ENCODE results near the gene TFAP2A. TPM values are rescaled to one million over a fixed set of nuclear protein-coding genes. Genes with fewer than 3 reads are reported as not detected.

Gene TFAP2A
- total RNA-seq, 1 experiment from 2014 or later: 26.6 TPM

DNA sequence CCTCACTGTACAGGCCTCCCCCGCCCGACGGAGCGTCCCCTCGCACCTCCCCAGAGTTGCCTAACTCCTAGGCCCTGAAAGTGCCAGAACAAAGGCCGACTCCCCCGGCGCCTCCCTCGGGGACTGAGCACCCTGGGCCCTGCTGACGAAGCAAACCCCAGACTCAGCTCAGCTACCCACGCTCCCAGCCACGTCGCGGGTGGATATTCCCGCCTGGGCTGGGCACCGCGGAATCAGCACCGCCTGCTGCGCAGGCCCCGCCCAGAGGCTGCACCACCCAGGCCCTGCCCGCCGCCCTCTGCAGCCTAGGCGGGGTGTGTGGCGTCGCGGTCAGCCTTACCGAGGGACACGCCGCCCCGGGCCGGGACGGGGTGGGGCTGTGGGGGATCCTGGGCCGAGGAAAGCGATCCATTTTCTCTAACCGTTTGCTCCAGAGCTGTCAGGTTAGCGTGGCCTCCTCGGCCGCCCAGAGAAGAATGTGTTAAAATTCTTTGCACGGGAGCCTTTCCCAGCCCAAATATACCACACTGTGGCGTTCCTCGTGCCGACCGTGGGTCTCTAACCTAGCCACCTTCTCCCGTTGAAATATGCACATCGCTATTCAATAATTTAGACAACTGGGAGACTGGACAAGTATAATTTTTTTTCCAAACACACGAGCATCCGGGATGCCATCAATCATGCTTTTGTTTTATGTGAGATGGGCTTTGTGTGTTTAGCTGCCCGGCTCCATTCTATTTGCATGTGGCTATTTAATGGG, 31.4 kb downstream of the TFAP2A start:
- peak; percentile 80 for DNase-seq (ENCODE audit: low read depth)

DNA sequence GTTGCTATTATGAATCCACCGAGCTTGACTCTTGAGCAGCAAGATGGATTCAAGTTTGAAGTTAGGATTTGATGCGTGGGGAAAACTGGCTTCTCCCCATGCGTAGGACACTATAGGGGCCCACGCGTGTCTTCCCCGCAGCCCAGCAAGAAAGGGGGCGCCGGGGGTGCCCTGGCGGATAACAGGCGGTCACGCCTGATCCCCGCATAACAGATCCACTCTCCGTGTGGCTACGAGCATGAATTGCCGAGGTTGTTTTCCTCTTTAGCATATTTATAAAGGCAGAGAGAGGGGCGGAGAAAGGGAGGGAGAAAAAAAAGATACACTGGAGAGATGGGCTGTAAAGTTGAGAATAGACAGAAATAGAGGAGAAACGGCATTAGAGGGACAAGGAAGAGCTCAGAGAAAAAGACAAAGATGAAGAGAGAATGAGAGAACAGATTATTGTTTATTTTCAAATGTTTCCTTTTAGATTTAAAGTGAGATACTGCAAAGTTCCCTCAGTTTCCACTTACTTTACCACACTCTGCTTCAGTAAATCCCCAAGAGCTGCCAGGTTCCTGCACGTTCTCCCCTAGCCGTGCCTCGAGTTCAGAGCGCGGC, 32.0 kb downstream of the TFAP2A start:
- no peak for DNase-seq (ENCODE audit: low read depth)

DNA sequence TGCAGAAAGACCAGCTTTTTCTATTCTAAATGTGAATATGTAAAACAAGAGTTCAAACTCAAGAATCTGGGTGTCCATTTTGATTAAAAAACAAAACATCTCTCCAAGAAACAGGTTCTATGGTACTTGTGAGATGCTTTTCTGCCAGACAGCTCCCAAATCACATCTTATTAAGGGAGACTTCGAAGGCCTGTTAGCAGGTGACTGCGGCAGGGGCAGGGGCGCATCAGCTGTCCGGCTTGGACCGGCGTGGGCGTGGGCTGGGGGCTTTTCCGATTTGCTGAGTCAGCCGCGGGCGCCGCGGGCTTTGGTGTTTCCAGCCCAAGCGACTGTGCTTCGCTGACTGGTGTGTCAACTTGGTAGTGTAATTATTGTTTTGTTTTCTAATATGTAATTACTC, 32.6 kb downstream of the TFAP2A start:
- no peak for DNase-seq (ENCODE audit: low read depth)

DNA sequence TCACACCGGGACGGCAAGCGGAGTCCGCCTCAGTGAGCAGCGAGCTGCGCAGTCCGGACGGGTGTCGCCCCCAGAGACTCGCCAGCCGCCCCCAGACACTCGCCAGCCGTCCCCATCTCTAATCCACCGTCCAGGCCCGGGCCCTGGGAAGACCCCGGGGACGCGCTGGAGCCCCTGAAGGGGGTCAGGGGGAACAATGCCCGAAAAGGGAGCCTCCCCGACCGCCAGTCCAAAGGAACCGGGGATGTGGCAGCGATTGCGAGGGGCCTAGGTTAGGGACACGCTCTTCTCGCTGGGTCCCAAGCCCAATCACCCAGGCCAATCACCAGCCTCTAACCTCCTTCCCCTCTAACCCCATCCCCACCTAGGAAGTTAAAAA, 33.1 kb downstream of the TFAP2A start:
- no peak for DNase-seq (ENCODE audit: low read depth)

DNA sequence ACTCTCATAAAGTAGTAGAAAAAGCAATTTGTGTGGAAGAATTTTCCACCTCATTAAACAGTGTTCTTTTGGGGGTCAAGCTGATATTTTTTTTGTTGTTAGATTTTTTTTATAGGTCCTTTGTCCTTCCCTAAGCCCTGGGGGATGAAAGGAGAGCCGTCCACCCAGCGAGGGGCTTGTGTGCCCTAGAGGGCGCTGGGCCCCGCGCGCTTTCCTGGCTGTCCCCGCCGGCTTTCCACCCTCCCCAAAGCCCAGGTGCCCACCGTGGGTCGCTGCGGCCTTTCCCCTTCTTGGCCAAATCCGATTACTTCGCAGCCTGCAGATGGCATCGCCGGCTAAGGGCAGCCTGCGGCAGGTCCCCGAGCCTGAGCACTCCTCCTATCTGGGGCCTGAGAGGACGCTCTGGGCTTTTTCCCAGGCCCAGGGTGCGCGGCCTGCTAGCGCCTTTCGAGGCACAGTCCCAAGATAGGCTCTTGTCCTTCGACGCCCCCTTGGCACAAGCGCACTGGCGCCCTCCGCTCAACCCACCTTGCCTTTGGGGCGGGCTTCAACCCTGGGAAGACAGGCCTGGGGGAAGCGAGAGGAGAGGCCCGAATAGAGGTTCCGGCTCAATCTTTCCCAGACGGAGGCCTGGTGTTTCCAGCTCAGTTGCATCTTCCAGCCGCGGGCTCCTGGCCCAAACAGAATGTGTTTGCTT, 33.6 kb downstream of the TFAP2A start:
- no peak for DNase-seq (ENCODE audit: low read depth)

DNA sequence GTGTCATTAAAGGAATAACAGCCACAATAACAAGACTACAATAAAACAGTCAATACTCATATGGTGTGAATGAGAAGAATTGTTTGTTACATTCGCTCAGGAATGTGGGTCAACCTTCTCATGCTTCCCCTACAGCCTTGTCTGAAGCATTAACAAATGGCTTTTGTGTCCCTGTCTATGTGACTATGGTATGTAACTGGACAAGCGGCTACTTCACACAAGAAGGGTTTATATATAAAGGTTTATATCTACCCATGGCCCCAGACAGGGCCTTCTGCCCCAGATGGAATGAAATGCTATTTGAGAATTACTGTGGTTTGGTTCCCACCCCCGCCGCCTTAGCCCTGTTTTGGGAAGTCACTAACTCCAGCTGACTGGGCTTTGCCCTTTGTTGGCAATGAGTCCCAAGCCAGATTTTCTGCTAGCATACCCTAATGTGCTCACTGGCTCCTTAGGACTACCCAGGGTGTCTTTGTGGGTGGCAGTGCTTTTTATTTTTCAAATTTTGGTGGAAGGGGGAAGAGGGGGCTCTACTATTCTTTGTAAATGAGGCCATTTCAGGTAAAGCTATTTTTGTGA, 39.4 kb downstream of the TFAP2A start:
- peak; percentile 42 for DNase-seq (ENCODE audit: low read depth)

DNA sequence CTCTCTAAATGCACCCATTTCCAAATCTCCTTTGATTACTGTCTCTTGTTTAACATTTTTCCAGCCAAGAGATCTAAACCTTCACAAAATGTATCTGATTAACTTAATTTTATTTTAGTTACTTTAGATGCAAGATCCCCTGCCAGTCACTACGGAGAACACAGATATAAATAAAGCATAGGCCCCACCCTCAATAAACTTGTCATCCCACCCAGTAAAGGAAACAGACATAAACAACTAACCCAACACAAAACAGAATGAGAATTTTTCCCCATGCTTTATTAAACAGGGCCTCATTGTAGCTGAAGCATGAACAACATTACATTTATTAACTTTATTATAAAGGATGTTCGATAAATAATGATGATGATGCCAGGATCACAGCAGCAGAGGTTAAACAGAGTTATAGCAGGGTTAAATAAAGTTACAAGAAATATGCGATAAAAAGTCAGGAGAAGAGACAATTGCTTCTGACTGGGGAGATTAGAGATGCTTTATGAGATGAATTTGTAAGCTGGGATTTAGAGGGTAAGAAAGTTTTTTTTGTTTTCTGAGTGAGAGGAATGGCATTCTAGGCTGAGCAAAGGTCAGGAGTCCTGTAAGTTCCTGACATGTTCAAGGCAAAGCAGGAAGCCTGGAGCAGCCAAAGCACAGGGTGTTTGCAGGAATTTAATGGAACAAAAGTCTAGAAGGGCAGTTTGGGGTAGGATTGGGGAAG, 41.1 kb downstream of the TFAP2A start:
- DNase-seq (ENCODE audit: low read depth): peak; percentile 81

DNA sequence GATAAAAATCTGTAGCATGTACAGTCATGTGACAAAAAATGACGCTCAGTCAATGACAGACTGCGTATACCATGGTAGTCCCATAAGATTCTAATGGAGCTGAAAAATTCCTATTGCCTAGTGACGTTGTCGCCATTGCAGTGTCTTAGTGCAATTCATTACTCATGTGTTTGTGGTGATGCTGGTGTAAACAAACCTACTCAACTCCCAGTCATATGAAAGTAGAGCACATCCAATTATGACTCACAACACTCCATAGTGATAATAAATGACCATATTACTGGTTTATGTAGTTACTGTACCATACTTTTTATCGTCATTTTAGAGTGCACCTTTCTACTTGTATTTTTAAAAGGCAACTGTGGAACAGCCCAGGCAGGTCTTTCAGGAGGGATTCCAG, 45.0 kb downstream of the TFAP2A start:
- DNase-seq (ENCODE audit: low read depth): peak; percentile 97

DNA sequence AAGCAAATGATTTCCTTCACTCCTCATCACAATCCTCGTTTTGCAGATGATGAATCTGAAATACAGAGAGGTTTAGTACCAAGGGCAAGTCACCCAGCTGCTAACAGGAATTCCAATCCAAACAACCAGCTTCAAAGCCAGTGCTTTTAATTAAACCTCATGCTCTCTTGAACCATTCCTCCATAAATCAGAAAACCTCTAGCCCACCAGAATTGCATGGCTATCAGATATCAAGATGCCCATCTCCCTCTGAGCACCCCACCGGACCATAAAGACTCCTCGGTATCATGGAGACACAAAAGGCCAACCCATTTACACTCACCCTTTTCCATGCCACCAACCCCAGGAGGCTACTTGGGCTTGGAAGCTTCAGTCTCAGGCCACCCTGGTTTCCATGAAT, 46.0 kb downstream of the TFAP2A start:
- DNase-seq (ENCODE audit: low read depth): no peak

DNA sequence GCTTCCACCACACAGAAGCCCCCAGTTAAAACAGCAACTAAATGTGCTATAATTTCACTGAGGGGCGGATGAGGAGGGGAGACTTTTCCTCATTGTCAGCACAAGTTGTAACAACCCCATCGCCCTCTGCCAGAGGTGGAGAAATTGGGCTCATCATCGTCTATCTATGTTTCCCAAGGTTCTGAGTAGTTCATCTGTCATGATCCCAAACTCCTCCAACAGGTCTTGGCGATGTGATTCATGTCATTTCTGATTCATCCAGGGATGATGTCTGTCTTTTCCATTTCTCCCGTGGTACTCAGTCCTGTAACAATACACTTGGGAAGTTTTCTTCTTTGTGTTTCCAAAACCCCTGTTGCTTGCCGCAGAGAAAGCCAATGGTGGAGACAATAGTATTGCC, 51.0 kb downstream of the TFAP2A start:
- DNase-seq (ENCODE audit: low read depth): no peak

DNA sequence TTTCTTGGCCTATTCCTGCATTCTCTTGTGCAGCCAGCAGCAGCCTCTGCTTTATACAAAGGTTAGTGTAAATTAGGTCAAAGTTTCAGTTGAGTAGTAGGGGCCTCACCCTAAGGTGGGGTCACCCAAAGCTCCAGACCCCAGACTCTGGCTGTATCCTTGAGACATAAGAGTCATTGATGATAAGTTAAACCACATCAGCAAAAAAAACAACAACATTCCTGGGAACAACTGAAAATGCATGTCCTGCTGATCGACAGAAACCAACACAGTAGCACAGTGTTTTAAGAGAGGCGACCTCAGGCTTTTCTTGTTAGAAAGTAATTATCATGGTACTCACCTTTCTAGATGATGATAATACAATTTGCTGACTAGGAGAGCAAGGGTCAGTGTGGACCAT, 52.6 kb downstream of the TFAP2A start:
- DNase-seq (ENCODE audit: low read depth): no peak

DNA sequence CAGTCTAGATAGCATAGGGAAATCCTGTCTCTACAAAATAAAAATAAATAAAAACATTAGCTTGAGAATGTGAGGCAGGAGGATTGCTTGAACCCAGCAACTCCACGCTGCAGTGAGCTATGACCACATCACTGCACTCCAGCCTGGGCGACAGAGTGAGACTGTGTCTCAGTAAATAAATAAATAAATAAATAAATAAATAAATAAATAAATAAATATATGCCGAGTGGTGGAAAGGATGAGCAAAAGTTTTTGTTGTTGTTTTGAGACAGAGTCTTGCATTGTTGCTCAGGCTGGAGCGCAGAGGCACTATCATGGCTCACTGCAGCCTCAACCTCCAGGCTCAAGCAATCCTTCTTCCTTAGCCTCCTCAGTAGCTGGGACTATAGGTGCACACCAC, 53.4 kb downstream of the TFAP2A start:
- no peak for DNase-seq (ENCODE audit: low read depth)

GRCh38 chr6:10359581-10359980, 55.3 kb downstream of the TFAP2A start:
- DNase-seq (ENCODE audit: low read depth): no peak

GRCh38 chr6:10355115-10355702, 59.7 kb downstream of the TFAP2A start:
- DNase-seq (ENCODE audit: low read depth): no peak

DNA sequence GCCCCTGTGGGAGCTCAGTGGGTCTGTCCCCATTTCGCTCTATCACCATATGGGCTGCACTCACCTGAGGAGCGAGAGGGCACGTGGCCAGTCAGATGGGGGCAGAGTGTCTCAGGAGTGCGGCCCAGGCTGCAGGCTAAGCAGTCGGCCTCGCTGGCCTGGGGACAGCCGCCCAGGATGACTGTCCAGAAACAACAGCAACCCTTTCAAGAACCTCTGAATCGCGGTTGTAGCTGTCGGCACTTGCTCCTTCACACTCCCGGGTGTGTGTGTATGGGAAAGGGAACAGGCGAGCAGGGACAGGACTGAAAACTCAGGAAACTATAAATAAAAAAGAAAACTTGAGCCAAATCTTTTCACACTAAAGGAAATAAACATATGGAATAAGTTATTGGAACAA, 63.1 kb downstream of the TFAP2A start:
- DNase-seq (ENCODE audit: low read depth): no peak

GRCh38 chr6:10350720-10351119, 64.2 kb downstream of the TFAP2A start:
- no peak for DNase-seq (ENCODE audit: low read depth)

- DNase-seq (ENCODE audit: low read depth): peak; percentile 96
Observed at GRCh38 chr6:10347561-10348327, 67.1 kb downstream of the TFAP2A start.

Data from M059J (cell line).